GM03348 (cell line): Measurements from ENCODE around the gene CITED4.
A peak's percentile ranks its signal among the peaks of the same experiment; 100 is the strongest.
"Not testable (repeated sequence)": the region's sequence is repeated elsewhere in the genome, so short reads cannot be mapped to it uniquely, and the experiment has no call there.

Source experiments
- DNase-seq: peaks from one replicate; pipeline ENCODE4 v3.0.0; 2012; ENCODE audit warnings: low spot score

Gene CITED4, protein sequence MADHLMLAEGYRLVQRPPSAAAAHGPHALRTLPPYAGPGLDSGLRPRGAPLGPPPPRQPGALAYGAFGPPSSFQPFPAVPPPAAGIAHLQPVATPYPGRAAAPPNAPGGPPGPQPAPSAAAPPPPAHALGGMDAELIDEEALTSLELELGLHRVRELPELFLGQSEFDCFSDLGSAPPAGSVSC

DNA sequence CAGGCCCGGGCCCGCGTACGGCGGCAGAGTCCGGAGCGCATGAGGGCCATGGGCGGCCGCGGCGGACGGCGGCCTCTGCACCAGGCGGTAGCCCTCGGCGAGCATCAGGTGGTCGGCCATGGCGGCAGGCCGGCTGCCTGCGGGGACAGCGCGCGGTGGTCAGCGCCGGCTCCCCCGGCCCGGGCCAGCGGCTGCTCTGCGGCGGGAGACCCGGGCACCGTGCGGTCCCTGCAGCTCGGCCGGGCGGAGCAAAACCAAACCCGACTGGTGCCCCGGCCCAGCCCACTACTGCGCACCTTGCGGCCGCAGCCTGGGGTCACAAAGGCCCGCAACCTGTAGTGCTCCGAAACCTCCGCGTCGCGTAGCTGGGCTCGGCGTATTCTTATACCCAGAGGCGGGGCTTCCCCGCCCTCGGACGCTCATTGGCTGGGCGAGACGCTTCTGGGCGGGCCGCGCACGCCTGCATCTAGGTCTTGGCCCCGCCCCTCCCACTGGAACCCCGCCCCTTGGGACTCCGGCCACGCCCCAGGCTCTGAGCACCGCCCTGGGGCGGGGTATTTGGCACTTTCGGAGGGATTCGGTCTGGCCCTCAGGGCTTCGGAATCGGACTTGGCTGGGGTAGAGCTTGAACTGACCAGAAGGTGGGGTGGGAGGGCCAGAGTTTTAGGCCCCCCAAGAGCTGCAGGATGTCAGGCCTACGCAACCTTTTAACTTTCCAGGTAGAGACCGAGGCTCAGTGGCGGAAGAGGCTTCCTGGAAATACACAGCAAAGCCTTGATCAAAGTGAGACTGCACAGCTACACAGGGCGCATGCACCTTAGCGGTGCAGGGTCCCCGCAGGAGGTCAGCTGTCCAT, at the start of gene CITED4:
Gene CITED4 (minus strand): TSS at position 356 of the 856 bp plus-strand sequence. CDS start 236 bp downstream, at position 120.
- peak; percentile 98 for DNase-seq

DNA sequence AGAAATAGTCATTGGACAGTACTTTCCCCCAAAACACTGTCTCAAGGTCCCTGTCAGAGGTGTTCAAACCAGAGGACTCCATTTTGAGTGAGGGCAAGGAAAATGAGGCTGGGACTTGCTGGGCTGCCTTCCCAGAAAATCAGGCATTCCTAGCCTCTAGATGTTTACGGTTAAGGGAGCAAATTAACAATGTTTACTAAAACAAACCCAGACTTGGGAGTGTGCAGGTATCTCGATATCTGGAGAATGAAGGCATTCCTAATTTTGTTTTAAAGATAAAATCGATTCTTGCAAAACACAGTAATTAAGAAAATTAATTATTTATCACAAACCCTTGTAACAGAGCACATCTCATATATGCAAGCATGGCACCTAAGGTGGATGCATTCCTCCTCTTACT, 48.9 kb upstream of the CITED4 start:
- no peak for DNase-seq

DNA sequence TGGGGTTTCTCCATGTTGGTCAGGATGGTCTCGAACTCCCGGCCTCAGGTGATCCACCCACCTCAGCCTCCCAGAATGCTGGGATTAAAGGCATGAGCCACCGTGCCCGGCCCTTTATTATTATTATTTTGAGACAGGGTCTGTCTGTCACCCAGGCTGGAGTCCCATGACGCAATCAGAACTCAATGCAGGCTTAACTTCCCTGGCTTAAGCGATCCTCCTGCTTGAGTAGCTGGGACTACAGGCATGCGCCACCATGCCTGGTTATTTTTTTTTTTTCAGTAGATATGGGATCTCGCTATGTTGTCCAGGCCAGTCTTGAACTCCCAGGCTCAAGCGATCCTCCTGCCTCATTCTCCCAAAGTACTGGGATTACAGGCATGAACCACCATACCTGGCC, 47.1 kb upstream of the CITED4 start:
- DNase-seq = no peak

DNA sequence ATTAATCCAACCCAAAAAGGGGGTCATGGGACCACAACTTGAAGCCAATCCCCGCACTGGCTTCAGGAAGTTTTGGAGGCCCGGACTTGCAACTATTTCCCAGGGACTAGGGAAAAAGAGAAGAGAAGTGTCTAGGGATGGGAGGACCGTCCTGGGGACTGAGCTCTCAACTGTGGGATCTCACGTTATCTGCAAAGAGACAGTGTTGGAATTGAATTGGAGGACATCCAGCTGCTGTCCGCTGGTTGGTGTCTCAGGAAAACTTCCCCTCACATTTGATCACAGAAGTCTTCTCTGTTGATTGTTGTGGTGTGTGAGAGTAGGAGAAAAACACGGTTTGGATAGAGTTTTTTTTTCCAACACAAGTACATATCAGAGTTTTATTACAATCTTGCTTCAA, 46.2 kb upstream of the CITED4 start:
- no peak for DNase-seq

DNA sequence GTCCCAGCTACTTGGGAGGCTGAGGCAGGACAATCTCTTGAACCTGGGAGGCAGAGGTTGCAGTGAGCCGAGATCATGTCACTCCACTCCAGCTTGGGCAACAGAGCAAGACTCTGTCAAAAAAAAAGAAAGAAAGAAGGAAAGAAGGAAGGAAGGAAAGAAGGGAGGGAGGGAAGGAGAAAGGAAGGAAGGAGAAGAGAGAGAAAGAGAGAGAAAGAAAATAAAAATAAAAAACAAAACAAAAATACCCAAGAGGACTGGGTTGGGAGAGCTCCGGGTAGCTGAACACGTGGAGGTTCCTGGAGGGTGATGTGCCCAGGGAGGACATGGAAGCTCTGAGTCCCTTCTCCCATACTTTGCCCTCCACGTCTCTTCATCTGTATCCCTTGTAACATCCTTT, 45.7 kb upstream of the CITED4 start:
- no peak for DNase-seq

DNA sequence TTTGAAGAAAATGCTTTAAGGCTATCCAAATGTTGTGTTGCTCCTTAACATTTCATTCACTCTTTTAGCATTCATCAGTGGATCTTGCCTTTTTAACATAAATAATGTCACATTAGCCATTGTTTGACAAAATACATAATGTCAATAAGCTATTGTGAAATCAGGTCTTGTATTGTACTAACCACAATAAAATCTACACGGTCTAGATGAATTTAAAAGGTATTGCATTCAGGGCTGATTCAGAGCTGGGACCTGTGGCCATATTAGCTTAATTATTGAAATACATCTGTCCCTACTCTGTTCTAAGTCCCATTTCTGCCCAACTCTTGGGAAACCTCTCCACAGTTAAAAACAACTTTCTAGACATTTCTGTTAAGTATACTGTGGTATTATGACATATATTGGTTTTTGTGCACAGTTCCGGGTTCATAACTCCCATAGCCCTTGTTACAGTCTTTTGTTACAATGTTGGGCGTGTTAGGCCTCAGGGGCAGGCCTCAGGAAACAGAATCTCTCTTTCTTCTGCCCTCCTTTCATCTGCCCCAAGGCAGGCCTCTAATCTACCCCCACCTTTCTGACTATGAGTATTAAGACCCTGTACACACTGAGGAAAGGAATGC, 44.7 kb upstream of the CITED4 start:
- no peak for DNase-seq

DNA sequence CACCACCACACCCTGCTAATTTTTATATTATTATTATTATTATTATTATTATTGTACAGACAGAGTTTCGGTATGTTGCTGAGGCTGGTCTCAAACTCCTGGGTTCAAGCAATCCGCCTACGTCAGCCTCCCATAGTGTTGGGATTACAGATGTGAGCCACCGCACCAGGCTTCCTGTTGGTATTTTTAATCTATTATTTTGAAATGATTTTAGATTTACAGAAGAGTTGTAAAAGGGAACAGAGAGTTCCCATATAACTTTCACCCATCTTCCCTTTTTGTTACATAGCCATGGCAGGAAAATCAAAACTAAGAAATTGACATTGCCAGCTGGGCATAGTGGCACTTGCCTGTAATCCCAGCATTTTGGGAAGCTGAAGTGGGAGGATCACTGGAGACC, 42.9 kb upstream of the CITED4 start:
- DNase-seq = no peak

DNA sequence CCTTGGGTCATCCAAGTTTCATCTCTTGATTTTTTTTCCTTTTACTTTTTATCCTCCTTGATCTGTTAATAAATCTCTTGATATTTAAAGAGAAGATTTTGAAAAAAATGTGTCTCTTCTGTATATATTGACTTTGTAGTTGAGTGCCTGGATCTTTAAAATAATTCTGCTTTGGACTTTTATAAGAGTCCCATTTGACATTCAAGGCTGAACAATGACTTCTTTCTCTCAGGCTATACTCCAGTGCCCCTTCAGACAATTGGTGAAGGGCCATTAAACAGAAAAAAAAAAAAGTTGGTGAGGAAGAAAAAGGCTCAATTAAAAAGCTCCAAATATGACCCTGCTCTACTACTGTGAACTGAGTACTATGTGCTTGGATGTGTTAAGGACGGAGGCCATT, 40.9 kb upstream of the CITED4 start:
- no peak for DNase-seq

DNA sequence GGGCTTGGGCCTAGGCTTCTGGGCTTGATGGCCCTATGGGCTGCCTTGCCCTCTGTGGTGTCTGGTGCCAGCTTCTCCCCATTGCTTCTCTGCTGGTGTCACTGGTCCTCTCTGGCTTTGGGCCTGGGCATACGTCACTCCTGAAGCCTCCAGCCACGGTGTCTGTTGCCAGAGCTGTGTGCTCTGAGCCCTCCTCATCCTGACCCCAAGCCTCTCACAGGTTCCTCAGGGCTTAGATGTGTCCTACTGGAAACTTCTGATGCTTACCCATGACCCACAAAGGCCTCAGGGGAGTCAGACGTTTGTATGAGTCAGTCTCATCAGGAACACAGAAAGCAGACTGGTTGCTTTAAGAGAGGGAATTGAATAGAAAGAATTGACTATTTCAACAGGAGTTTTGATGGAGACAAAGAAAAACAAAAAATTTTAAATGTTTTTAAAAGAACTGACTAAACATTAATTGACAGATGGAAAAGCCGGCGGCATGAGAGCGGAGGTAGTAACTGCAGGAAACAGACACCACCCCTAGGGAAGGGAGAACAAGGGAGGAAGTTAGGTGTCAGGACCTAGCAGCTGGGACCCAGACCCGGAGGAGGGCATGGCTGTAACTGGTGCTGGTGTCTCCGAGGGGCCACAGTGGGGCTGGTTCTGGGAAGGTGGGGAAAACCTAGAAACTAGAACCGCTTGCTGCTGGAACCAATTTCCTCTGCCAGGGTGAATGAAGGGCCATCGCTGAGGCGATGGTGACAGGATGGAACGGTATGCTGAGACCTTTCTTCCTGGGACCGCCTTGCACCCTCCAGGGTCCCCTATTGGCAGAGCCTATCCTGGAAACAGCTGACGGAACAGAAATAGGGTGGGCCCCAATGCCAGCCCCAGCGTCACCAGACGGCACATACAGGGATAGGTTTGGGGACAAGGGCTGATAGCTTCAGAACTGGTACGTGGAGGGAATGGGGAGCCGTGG, 40.0 kb upstream of the CITED4 start:
- DNase-seq = peak; percentile 56

DNA sequence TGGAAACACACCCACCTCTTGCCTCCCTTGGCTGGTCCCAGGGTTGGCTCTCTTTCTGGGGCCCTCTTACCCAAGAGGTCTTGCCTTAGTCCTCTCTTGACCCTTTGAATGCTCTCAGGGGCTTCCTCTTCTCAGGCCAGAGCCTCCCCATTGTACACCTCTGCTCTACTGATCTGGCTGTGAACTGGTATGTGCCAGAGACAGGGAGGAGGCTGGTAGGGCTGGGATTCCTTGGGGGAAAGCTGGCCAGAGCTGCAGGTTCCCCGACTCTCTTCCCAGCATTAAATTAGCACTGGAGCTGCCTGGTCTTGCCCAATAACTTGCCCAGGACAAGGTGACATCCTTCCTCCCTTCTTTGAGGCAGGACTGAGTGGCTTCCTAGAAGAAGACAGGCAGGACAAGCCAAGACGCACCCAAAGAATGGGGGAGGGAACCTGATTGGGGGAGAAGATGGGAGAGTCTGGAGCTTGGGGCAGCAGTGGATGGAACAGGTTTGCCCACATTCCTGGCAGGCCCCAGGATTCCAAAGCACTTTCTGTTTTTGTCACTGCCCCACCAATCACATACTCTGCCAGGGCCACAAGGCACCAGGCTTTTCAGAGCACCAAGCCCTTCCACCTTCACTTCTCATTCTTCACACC, 37.2 kb upstream of the CITED4 start:
- no peak for DNase-seq

DNA sequence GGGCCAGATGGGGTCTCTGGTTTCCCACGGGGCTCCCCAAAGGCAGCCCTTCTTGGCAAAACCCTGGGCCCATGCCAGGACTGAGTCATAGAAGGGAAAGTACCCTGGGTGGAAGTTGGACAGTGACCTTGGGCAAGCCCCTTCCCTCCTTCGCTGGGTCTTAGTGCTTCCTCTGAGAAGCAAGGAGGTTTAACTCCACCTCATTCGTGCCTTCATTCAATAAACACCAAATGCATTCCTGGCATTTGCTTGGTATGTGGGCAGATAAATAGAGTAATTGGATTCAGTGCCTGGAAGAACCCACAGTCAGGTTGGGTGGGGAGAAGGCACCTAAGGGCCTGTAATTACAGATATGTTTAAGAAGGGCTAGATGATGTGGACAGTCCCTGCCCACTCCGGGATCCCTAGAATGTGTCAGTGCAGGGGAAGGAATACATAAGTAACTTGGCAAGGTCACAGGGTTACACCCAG, 36.3 kb upstream of the CITED4 start:
- DNase-seq = no peak

DNA sequence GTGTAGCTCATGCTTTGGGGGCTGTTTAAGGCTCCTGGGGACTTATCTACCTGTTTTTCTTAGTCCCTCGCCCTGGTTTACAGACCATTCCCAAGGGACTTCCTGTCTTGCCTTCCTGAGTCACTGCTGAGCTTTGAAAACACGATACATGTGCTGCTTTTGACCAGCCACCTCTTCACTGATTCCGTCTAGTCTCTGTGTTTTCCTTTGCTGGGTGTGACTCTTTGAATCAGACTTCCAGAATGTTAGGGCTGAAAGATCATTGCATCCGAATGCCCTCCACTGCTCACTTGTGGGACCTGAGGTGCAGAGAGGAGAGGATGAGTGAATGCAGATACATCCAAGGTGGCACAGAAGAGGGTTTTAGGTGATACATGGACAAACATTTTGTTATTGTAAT, 35.4 kb upstream of the CITED4 start:
- no peak for DNase-seq

DNA sequence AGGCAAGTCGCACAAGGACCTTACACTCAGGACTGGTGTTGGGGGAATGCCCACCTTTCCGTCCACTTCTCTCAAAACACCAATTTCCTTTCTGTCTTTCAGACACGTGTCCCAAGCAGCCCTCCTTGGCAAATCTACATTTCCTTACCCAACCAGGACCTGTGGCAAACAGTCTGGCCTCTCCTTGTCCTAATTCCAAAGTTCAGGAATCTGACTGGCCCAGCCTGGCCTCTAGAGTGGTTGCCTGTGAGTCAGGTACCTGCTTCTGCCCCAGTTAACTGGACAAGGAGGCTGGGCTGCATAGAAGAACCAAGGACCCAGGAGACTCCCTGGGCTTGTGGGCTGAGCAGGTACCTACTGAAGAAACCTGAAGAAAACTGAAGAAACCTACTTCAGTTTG, 34.3 kb upstream of the CITED4 start:
- no peak for DNase-seq

DNA sequence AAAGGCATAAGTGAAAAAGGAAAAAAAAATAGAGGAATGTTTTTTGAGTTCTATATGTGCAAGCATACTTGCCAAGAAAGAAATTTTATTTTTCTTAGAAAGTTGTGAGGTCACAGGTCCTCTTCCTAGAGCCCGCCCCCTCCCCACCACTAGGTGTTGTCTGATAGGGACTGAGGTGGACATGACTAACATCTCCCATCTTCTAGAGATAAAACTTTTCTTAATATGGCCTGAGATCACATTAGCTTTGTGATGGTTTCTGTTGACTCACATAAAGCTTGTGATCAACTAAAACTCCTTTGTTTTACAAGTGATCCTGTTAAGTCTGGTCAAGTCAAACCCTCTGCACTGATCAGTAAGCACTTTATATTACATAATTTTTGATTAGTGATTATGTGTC, 33.4 kb upstream of the CITED4 start:
- no peak for DNase-seq

DNA sequence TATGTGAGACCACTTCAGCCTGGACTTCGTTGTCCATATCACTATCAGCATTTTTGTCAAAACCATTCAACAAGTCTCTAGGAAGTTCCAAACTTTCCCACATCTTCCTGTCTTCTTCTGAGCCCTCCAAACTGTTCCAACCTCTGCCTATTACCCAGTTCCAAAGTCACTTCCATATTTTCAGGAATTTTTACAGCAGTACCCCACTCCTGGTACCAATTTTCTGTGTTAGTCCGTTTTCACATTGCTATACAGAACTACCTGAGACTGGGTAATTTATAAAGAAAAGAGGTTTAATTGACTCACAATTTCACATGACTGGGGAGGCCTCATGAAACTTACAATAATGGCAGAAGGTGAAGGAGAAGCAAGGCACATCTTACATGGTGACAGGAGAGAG, 32.7 kb upstream of the CITED4 start:
- not testable (repeated sequence) for DNase-seq

DNA sequence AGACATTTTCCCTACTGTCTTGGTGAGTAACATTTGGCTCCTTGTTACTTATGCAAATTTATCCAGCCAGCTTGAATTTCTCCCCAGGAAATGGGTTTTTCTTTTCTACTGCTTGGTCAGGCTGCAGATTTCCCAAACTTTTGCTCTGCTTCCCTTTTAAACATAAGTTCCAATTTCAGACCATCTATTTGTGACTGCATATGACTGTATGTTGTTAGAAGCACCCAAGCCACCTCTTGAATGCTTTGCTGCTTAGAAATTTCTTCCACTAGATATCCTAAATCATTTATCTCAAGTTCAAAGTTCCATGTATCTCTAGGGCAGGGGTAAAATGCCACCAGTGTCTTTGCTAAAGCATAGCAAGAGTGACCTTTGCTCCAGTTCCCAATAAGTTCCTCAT, 32.3 kb upstream of the CITED4 start:
- DNase-seq = no peak

DNA sequence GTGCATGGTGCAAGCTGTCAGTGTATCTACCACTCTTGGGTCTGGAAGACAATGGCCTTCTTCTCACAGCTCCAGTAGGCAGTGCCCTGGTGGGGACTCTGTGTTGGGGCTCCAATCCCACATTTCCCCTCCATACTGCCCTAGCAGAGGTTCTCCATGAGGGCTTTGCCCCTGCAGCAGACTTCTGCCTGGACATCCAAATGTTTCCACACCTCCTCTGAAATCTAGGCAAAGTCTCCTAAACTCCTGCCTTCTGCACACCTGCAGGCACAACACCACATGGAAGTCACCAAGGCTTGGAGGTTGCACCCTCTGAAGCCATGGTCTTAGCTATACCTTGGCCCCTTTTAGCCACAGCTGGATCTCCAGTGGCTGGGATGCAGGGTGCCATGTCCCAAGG, 31.8 kb upstream of the CITED4 start:
- DNase-seq = no peak

DNA sequence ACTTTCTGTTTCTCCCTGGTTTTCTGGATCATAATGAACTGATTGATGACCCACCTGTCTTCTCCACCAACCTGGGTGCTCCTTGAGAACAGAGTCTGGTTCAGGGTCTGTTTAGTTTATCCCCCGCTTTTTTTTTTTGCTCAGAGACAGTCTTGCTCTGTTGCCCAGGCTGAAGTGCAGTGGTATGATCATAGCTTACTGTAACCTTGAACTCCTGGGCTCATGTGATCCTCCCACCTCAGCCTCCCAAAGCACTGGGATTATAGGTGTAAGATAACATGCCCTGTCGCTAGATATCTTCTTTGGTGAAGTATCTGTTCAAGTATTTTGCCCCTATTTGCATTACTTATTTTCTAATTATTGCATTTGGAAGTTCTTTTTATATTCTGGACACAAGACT, 30.2 kb upstream of the CITED4 start:
- no peak for DNase-seq

DNA sequence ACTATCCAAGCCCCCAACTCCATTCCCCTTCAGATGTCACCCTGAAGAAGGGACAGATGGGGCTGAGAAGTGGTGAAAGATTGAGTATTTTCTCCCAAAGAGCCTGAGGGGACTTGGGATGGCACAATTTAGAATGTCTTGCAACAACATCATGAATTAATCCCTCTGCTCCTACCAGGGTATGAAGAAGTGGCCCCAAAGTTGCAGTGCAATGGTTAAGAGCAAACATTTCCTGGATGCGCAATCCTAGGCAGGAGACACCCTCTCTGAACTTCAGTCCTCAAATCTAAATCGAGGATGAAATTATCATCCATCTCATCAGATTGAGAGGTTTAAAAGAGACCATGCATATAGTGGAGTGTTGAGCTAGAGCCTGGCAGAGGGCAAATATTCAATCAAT, 28.6 kb upstream of the CITED4 start:
- no peak for DNase-seq

DNA sequence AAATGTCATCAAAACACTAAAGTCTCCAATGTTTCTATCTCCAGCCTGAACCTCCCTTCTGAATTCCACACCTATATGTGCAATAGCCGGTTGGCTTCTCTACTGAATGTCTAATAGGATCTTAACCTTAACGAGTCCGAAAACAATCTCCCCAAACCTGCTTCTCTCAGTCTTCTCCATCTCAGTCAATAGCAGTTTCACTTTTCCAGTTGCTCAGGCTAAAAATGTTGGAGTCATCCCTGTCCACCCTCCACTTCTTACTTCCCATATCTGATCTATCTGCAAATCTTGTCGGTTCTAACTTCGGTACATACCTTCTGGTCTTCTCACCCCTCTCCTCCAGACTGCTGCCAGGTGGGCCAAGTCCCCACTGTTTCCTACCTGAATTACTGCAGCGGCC, 25.5 kb upstream of the CITED4 start:
- no peak for DNase-seq

DNA sequence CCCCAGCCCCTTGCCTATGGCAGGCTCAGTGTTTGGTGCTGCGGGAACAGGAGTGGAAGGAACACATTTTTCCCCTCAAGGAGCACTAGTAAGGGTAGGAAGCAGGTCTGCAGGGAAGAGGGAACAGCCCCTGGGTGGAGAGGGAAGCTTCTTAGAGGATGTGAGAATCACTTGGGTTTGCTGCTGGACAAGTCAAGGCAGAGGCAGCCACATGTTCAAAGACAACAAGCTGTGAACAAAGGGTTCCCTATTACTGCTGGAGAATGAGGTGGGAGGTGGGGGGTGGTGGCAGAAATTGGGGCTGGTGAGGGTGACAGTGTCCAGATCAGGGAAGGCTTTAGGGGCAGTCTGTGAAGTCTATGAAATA, 24.8 kb upstream of the CITED4 start:
- DNase-seq = no peak
